Measurements from ENCODE around the gene CD44. TPM values are rescaled to one million over a fixed set of nuclear protein-coding genes. Genes with fewer than 3 reads are reported as not detected.
A peak's percentile ranks its signal among the peaks of the same experiment; 100 is the strongest.

Gene CD44
- total RNA-seq, 1 donor from 2014 or later: 14.0 TPM

DNA sequence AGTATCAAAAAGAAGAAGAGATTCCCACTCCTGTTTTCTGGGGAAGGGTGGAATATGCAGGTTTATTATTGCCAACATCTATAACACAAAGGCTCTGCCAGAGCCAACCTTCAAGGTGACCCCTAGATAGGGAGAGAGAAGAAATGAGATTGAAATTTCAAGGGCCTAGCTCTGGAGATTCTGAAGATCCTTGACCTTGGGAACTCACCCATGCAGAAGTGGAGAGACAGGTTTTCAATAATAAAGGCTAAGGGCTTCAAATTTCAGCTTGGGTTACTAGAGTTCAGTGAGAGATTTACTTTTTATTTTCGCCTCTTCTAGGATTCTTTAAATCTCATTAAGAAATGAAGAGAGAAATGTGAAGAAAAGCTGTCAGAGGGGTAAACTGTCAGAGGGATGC lies 98.4 kb downstream of the CD44 start:
- Histone ChIP-seq H3K36me3 (no peaks in the 10 kb centered on the region), H3K4me3 (no peak overlapping the region), H3K4me1 (peaks cover 10% of the 10 kb centered on the region), H3K9me3 (replicated peaks) (peaks cover 12% of the 10 kb centered on the region), H3K27me3 (ENCODE audit: low read depth) (no peaks in the 10 kb centered on the region), H3K27ac (replicated peaks) (no peak overlapping the region)
- DNase-seq: no peak
- intact Hi-C loops (cut with micrococcal nuclease): loop anchor here (10.0 kb wide), 1 partner anchor 313 kb away; no protein-coding TSS in a partner anchor
- TF ChIP-seq, protein P1, sequence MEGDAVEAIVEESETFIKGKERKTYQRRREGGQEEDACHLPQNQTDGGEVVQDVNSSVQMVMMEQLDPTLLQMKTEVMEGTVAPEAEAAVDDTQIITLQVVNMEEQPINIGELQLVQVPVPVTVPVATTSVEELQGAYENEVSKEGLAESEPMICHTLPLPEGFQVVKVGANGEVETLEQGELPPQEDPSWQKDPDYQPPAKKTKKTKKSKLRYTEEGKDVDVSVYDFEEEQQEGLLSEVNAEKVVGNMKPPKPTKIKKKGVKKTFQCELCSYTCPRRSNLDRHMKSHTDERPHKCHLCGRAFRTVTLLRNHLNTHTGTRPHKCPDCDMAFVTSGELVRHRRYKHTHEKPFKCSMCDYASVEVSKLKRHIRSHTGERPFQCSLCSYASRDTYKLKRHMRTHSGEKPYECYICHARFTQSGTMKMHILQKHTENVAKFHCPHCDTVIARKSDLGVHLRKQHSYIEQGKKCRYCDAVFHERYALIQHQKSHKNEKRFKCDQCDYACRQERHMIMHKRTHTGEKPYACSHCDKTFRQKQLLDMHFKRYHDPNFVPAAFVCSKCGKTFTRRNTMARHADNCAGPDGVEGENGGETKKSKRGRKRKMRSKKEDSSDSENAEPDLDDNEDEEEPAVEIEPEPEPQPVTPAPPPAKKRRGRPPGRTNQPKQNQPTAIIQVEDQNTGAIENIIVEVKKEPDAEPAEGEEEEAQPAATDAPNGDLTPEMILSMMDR (IDR thresholded peaks at IDR 0.05; ENCODE audit: borderline replicate concordance): no peak

DNA sequence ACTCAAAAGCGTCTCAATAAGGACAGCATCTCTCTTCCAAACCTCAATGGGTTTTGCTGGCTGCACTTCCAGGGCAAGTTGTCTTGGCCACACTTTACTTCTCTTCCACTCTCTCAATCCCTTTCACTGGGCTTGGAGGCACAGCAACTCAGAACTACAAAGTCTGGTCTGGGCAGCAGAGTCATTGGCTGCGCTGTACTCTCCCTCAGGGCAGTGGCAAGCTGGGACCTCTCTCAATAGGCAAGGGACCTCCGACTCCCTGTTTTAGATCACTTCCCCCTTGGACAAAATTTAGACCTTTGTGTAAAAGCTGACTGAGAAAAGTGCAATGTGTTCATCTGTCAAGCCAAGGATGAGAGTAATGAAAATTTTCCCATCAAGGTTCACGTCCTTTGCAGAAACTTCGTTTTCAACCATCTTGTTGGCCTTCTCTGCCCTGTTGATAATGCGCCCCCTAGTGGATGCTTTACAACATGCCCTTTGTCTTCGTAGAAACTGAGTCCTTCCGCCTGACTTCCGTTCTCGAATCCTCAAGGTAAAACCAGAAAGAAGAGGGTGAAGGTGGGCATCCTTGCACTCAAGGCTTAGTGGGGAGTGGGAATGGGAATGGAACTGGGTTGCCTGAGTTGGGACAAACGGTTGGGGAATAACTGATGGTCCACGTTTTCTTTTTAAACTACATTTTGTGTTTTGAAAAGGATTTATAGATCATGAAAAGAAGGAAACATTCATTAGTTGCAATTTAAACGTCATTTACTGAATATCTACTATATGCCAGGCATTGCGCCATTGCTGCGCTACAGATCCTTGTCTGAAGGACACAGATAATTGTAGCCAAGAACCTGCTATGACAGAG lies 99.1 kb downstream of the CD44 start:
- no peak for DNase-seq
- peaks cover 12% of the 10 kb centered on the region for H3K9me3 ChIP-seq (replicated peaks)
- no peak overlapping the region for H3K27ac ChIP-seq (replicated peaks)
- peaks cover 10% of the 10 kb centered on the region for H3K4me1 ChIP-seq
- H3K27me3 ChIP-seq (ENCODE audit: low read depth): no peaks in the 10 kb centered on the region
- H3K36me3 ChIP-seq: no peaks in the 10 kb centered on the region
- intact Hi-C loops (cut with micrococcal nuclease): loop anchor here (10.0 kb wide), 1 partner anchor 313 kb away; no protein-coding TSS in a partner anchor
- H3K4me3 ChIP-seq: no peak overlapping the region
- TF ChIP-seq, protein P1 (IDR thresholded peaks at IDR 0.05; ENCODE audit: borderline replicate concordance): peak; percentile 82

DNA sequence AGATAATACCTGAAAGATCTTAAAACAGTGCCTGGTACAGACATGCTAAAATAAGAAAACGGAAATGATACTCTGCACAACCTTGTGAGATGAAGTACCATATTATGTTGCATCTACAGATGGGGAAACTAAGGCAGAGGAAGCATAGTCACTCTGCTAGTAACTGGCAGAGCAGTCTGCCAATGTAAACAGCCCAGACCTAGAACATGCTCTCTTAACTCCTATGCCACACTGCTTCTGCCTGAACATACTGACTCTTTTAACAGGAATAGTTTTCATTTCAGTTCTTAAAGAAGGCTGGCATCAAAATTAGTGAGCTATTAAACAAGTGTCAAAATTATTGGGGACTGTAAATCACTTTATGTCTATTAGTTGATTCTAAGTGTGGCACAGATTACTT lies 99.9 kb downstream of the CD44 start:
- Histone ChIP-seq H3K36me3 (no peaks in the 10 kb centered on the region), H3K27me3 (ENCODE audit: low read depth) (no peaks in the 10 kb centered on the region), H3K4me3 (no peak overlapping the region), H3K4me1 (peaks cover 10% of the 10 kb centered on the region), H3K27ac (replicated peaks) (no peak overlapping the region), H3K9me3 (replicated peaks) (peaks cover 8% of the 10 kb centered on the region)
- TF ChIP-seq, protein P1 (IDR thresholded peaks at IDR 0.05; ENCODE audit: borderline replicate concordance): no peak
- intact Hi-C loops (cut with micrococcal nuclease): loop anchor here (10.0 kb wide), 1 partner anchor 314 kb away; no protein-coding TSS in a partner anchor
- no peak for DNase-seq

DNA sequence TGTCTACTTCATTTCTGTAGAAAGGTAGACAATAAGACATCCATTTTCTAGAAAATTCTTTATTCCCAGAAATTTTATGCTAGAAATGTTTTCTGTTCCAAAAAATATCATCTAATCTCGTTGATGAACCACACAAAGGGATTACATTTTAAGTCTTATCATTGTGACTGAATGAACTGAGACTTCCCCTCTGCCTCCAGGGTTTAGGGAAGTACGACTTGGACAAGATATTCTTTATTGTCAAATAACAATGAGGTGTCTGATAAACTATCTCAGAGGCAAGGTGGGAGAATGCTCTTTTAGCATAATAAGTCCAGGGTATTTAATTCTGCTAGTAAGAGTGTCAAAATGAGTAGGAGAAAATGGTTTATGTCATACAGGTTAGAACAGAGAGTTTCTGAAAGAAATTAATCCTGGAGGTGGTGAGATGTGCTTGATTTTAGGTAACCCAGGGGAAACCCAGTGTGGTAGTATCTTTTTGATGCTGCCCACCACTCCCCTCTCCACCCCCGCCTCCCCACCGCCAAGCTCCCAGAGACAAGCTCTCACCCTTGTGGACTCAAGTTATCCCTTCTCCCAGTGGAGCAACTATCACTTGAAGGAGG lies 100.6 kb downstream of the CD44 start:
- Histone ChIP-seq H3K9me3 (replicated peaks) (peaks cover 1% of the 10 kb centered on the region), H3K4me3 (no peak overlapping the region), H3K36me3 (no peaks in the 10 kb centered on the region), H3K27ac (replicated peaks) (no peak overlapping the region), H3K4me1 (peaks cover 10% of the 10 kb centered on the region), H3K27me3 (ENCODE audit: low read depth) (no peaks in the 10 kb centered on the region)
- DNase-seq: no peak
- intact Hi-C loops (cut with micrococcal nuclease): loop anchor here (10.0 kb wide), 1 partner anchor 315 kb away; no protein-coding TSS in a partner anchor
- TF ChIP-seq, protein P1 (IDR thresholded peaks at IDR 0.05; ENCODE audit: borderline replicate concordance): no peak

DNA sequence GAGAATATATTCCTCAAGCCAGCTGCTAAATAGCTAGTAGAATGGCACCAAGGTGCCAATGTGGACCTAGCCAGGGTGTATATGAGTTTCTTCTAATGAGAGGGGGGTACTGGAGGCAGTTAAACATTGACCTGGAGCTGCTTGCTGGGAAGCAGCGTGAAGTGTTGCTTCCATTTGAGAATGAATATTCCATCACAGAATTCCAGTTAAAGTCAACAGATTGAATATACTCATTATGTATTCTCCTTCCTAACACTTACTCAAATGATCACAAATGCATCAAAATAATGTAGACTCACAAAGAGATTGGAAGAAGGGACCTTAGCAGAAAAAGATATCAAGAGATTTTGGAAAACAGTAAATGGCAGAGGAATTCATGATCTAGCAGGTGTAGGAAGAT lies 102.1 kb downstream of the CD44 start:
- H3K27ac ChIP-seq (replicated peaks): no peak overlapping the region
- DNase-seq: no peak
- no peak overlapping the region for H3K4me3 ChIP-seq
- H3K36me3 ChIP-seq: no peaks in the 10 kb centered on the region
- H3K4me1 ChIP-seq: peaks cover 13% of the 10 kb centered on the region
- TF ChIP-seq, protein P1 (IDR thresholded peaks at IDR 0.05; ENCODE audit: borderline replicate concordance): no peak
- no peaks in the 10 kb centered on the region for H3K9me3 ChIP-seq (replicated peaks)
- intact Hi-C loops (cut with micrococcal nuclease): no loop called here
- no peaks in the 10 kb centered on the region for H3K27me3 ChIP-seq (ENCODE audit: low read depth)
